GM18909 (cell line): Measurements from ENCODE around the gene MARK3.

Experiments
- ATAC-seq: cut with Tn5 transposase; IDR thresholded peaks from one replicate; pipeline ENCODE4 v1.9.1; 2021; ENCODE audit warnings: mild to moderate bottlenecking; ENCODE audit not compliant: unreplicated experiment, poor library complexity

The MARK3 gene

DNA sequence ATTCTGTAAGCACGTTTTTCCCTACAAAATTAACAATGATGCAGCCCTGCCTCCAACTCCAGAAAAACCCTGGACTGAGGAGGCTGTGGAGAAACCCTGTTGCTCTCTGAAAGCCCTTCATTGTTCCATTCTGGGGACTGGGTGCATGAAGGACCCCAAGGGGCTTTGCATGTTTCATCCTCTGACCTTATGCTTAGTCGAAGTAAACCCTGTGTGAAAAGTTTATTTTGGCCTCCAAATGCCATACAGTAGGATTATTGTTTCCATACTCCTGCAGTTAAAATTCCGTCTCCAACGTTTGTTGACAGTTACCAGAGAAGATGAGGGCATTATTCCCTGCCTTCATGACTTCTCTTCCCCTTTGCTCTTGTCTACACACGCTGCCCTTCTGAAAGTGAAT, 91.4 kb downstream of the MARK3 start:
- no peak for ATAC-seq

DNA sequence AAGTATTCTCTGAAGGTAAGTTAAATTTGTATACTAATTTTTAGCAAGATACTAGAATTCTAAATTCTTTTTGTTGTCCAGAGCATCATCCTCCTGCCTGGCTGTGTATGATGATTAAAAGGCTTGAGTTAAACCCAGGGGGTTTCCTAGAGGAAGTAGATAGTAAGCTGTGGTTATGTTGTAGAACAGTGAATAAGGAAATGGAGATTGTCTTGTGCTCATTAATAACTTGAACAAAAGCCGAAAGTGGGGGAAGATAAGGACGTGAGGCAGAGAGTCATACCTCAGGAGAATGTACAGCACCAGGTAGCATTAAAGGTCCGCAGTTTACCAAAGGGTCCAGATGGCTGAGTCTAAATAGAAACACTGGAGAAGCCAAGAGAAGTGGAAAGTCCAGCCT, 95.4 kb downstream of the MARK3 start:
- peak; percentile 79 for ATAC-seq

DNA sequence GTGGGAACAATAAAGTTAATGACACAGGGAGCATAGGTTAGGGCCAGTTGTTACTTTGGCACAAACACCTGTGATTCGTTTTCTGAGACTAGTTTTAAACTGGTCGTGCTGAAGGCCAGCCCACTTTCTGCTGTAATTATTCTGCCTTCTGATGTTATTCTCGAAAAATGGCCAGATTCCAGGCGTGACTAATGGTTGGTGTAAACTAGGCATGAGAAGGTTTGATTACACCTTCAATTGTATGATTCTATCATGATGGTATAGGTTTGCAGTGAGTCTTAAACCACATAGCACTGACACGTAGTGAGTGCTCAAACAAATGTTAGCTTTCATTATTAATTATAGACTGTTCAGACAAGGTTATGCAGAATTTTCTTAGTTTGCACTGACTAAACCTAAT, 98.4 kb downstream of the MARK3 start:
- ATAC-seq = no peak

DNA sequence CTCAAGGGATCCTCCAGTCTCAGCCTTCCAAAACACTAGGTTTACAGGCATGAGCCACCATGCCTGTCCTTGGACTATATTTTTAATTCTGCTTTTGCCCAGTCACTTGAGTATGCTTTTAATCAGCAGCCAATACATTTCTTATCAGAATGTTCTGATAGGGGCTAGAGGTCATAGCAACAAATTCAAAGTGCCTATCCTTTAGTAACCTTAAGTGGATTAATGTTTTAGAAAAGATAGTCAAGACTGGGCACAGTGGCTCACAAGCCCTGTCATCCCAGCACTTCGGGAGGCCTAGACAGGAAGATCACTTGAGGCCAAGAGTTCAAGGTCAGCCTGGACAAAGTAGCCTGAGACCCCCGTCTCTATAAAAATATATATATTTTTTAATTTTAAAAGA, 100.3 kb downstream of the MARK3 start:
- no peak for ATAC-seq

DNA sequence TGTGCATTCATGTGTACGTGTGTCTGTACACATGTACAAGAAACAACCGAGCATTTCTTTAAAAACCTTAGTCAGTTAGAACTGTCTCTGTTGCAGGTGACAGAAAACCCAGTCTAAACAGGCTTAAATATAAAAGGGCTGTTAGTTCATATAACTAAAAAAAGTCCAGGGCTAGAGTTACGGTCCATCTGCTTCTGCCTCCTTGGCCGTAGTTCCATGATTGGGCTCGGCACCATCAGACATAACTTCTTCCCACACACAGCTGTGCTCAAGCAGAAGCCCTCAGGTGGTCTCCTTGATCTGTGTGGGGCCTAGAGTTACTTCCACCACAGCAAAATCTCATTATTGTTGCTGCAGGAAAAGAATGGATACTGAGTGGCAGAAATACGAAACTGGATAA, 102.9 kb downstream of the MARK3 start:
- ATAC-seq = no peak

DNA sequence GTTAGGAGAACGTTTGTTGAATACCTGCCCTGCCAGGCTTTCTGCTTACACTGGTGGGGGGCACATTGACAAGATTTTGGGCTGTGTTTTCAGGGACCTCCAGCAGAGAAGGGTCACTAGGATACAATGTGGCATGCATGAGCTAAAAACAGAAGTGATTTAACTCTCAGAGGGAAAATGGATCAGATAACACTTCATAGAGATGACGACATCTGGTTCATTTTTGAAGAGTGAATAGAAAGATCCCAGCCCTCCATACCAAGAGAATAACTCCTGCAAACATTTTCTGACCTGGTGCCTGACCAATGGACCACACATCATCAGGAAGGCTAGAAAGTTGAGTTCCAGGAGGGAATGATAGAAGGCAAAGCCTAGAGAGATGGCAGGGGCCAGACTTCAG, 103.7 kb downstream of the MARK3 start:
- no peak for ATAC-seq

DNA sequence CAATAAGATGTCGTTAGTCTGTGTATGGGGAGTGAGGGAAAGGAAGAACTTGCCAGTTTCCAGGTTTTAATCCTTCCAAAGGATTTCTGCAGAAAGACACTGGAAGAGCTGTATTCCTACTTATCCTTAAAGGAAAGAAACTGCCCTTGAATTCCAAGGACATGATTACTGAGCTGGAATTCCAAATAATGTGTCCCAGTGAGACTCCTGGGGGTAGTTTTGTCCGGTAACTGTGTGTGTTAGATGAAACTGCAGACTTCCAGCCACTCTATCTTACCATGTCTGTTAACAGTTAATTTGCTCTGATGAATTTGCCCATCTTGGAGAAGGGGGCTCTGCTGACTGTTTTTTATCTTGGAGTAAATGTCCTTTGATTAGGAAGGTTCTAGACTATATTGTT, 104.4 kb downstream of the MARK3 start:
- ATAC-seq = no peak

DNA sequence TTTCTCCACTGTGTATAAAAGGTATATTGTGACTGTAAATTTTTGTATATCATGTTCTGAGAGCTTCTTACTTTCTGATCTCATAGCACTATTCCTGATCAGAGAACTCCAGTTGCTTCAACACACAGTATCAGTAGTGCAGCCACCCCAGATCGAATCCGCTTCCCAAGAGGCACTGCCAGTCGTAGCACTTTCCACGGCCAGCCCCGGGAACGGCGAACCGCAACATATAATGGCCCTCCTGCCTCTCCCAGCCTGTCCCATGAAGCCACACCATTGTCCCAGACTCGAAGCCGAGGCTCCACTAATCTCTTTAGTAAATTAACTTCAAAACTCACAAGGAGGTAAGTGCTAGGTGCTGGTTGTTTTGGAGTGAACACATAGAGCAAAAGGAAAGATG, 106.5 kb downstream of the MARK3 start:
- no peak for ATAC-seq

DNA sequence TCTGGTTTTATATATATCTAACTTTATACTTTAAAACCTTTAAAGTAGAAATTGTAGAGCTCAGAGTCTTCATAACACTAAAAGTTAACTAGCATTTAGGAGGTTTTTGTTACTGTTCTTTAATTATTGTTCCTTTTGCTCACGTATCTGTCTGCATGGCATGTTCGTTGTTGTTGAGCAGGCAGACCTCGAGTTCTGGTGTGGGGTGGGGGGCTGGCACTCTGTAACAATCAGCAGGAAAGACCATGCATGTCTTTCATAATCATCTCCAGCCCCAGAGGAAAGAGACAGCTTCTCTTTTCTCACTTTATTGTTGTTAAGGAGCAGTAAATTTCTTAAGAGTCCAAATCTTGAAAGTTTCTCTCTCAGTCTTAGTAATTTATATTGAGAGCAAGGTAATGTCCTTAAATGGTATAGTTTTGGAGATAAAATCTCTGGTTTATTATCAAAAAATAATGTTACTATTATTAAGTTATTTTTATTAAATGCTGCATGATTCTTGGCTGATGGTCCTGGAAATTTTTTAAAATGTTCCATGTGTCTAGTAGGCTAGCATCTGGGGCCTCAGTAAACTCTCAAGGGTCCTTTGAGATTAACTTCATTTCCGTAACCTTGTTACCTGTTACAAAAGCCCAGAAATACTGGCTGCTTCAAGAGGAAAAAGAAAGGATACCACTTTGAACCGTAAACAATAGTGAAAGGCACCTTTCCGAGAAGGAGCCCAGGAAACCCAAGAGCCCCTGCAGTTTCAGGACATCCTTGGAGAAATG, 107.1 kb downstream of the MARK3 start:
- no peak for ATAC-seq

DNA sequence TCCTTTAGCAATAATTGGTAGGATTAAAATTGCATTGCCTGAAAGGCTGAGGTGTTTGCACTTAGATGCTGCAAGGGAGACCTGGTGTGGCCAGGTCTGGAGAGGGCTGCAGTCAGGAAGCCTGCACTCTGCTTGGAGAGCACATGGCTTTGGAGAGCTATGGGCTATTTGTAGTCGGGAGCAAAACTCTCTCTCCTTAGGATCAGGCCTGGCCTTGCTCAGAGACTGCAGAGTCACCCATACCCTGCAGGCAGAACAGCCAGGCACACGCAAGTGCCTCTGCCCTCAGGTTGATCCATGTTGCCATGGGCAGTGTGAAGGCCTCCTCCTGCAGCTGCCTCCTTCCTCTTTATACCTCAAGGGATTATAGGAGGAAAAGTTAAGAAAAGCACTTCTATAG, 110.6 kb downstream of the MARK3 start:
- ATAC-seq = no peak

DNA sequence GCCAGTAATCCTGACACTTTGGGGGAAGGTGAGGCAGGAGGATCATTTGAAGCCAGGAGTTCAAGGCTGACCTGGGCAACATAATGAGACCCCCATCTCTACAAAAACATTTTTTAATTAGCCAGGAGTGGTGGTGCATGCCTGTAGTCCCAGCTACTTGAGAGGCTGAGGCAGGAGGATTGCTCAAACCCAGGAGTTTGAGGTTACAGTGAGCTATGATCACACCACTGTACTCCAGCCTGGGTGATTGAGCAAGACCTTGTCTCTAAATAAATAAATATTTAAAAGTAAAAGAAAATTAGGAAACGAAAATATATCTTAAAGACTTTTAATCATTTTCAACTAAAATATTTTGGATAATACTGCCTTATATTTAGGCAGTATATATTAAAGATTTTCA, 111.6 kb downstream of the MARK3 start:
- ATAC-seq = no peak

DNA sequence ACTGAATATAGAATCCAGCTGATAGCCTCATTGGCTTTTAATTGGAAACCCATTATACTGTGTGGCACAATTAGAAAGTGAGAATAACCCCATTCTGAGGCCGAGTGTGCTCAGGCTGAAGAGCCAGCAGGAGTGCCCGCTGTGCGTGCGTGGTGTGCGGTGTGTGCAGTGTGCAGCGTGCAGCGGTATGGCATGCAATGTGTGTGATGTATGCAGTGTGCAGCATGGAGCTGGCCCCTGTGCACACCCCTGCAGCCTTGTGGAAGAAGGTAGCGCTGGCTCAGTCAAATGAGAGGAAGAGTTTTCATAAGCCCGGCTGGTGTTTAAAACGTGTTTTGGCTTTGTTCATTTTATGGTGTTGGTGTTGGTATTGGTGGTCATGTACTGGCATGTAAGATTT, 114.5 kb downstream of the MARK3 start:
- ATAC-seq = no peak

DNA sequence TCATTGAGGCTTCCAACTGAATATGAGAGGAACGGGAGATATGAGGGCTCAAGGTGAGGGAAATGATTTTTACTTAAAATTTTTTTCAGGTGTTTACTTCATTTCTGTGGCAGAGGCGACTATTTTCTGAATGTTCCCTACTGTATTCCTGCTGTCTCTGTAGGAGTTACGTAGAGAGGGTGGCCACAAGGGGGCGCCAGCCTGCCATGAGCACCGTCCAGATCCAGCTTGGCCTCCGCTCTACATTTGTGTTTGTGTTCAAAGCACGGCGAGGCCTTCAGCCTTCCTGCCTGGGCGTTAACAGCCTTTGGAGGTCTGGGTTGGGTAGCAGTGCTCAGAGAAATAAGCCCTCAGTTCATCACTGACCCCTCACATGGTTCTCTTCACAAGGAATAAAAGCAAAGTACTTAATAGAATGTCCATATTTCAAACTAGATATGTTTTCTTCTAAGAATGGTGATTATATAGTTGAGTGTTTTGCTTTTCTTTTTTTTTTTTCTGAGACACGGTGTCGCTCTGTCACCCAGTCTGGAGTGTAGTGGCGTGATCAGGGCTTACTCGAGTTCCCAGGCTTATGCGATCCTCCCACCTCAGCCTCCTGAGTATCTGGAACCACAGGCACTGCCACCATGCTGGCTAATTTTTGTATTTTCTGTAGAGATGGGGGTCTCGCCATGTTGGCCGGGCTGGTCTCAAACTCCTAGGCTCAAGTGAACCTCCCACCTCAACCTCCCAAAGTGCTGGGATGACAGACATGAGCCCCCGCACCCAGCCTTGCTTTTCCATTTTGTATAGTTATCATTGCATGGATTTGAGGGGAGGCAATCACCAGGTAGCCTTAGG, 115.2 kb downstream of the MARK3 start:
- ATAC-seq = peak; percentile 50

DNA sequence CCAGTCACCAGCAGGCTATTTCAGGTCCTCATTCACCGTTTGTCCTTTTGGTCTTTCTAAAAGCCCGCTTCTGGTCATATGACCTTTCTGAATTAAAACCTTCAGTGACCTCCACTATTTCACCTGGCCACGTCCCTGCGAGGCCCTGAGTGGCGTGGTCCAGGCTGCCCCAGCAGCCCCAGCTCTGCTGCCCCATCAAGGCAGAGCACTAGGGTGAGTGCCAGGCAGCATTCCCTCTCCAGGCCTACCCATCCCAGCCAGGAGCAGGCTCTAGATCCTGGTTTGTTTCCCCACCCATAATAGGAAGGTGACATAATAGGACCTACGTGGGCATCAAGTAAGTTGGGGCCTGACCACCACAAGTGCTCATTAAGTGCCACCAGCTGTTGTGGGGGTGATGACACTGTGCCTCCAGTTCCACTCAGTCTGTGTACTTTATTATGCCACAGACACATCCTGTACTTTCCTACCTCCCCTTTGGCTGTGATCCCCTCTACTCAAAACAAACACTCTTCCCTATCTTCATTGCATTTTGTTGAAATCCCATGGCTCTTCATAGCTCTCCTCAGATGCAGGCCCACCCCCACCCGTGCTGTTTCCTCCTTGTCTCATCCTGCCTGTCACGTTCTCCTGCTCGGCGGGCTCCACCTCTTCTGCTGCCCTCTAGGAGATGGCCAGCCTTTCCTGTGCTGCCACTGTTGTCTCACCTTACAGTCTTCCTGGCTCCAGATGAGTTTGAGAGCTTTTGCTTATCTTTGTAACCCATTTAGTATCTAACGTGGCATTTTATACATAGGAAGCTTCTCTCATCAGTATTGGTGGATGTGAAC, 116.0 kb downstream of the MARK3 start:
- ATAC-seq = no peak

DNA sequence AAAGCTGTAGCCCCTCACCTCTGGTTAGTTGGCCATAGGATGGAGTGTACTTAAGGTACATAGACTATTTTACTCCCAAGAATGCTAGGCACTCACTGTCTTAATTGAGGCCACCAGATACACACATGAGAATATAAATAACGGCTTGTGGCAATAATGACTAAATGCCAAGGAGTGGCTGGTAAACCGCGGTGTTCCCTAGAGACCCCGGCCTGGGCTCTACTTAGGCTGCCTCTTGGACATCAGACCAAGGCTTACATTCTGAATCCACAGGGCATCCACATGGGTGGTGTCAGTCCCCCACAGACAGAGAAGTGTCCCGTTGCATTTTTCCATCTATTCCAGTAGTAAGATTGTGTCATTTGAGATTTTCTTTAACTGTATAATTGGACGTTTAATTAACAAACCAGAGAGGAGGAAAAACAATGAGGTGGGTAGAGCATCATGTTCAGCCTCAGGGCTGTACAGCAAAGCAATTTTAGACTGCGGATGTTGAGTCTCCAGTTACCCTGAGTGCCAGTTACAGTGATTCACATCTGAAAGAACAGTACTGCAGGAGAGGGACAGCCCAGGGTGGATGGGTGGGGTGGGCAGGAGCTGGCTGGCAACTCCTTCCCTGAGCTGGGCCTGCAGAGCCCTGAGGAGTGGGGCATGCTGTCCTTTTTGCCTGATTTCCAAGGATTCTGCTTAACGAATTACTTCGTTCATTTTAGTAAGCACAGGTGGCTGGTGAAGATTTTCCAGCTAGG, 116.9 kb downstream of the MARK3 start:
- no peak for ATAC-seq

DNA sequence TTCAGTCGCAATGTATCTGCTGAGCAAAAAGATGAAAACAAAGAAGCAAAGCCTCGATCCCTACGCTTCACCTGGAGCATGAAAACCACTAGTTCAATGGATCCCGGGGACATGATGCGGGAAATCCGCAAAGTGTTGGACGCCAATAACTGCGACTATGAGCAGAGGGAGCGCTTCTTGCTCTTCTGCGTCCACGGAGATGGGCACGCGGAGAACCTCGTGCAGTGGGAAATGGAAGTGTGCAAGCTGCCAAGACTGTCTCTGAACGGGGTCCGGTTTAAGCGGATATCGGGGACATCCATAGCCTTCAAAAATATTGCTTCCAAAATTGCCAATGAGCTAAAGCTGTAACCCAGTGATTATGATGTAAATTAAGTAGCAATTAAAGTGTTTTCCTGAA, 117.7 kb downstream of the MARK3 start:
- ATAC-seq = no peak

DNA sequence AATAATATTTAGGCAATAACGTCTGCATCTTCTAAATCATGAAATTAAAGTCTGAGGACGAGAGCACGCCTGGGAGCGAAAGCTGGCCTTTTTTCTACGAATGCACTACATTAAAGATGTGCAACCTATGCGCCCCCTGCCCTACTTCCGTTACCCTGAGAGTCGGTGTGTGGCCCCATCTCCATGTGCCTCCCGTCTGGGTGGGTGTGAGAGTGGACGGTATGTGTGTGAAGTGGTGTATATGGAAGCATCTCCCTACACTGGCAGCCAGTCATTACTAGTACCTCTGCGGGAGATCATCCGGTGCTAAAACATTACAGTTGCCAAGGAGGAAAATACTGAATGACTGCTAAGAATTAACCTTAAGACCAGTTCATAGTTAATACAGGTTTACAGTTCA, 118.1 kb downstream of the MARK3 start:
- ATAC-seq = no peak

DNA sequence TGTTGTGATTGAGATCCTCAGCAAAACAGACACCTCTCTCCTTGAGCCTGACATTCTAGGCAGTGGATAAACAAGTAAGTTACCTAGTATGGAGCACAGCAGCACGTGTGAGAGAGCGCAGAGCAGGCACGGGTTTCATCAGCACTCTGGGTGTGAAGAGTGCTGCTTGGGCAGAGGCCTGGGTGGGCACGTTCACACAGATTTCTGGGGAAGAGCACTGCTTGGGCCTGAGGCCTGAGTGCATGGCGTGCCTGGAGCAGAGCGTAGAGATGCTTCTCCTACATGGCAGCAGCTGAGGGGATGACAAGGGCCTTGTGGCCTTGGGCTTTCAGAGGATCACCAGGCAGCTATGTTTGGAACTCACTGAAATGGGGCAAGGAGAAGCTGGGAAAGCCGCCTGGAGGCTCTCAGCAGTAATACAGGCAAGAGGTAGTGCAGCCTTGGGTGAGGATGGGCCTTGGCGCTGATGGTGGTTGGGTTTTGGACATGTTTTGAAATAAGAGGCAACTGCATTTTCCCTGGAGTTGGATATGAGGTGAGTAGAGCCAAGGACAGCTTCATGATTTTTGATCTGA, 119.9 kb downstream of the MARK3 start:
- no peak for ATAC-seq

DNA sequence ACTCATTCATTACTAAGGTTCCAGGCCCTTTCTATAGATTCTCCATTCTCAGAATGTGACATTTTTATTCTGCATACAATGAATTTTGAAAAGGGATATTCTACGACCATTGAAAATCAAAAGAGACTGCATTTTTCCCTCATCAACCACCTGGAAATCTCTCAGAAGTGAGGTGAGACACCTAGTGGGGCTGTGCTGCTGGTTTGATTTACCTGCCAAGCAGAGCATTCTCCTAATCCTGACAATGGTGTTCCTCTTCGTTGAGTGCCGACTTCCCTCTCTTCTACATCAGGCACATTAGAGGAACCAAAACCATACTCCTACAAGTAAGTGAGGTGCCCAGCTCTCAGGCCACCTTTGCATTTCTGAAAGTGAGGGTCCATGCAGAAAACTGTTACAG, 122.5 kb downstream of the MARK3 start:
- ATAC-seq = no peak
